Epithelial cell of alveolus of lung (primary cell): ENCODE results near the gene CAMTA2. TPM values are rescaled to one million over a fixed set of nuclear protein-coding genes. Genes with fewer than 3 reads are reported as not detected.

ENCODE experiments used
- total RNA-seq: library from RNA; depleted of rRNA; stranded (reverse); fragments of >200 nt; gene quantifications from 2 replicates; pipeline ENCODE4 v1.2.1, GENCODE V29; 2015

CAMTA2 gene
- total RNA-seq, result 8.9 and 20.3 TPM in 2 replicates

GRCh38 chr17:4986951-4987766, at the start of gene CAMTA2:
Gene CAMTA2 (minus strand): TSS chr17:4987675. CDS start chr17:4986222, 1,453 bp downstream.

GRCh38 chr17:5035315-5035714, 47.8 kb upstream of the CAMTA2 start, which contains the start of gene SLC52A1:
Gene SLC52A1 (minus strand): TSS chr17:5035426. CDS start chr17:5034606, 820 bp downstream.

GRCh38 chr17:4997302-4998026, 10.0 kb upstream of the CAMTA2 start, which contains the start of the genes INCA1 and KIF1C:
Gene INCA1 (minus strand): TSS chr17:4997522. CDS start chr17:4994437, 3,085 bp downstream.
Gene KIF1C (plus strand): TSS chr17:4997950. CDS start chr17:5000247, 2,297 bp downstream.

GRCh38 chr17:4967539-4968485, 19.7 kb downstream of the CAMTA2 start, which contains the start of gene SPAG7:
Gene SPAG7 (minus strand): TSS chr17:4967817. CDS start chr17:4967804, 13 bp downstream.

GRCh38 chr17:4950746-4951204, 36.7 kb downstream of the CAMTA2 start, which contains the start of gene ENO3:
Gene ENO3 (plus strand): TSS chr17:4951119. CDS start chr17:4951830, 711 bp downstream.

GRCh38 chr17:4948166-4948930, 39.1 kb downstream of the CAMTA2 start, which contains the start of gene PFN1:
Gene PFN1 (minus strand): TSS chr17:4948530. CDS start chr17:4948394, 136 bp downstream.

GRCh38 chr17:4939796-4940554, 47.5 kb downstream of the CAMTA2 start, which contains the start of the genes RNF167 and SLC25A11:
Gene RNF167 (plus strand): TSS chr17:4940268. CDS start chr17:4940910, 642 bp downstream.
Gene SLC25A11 (minus strand): TSS chr17:4940046. CDS start chr17:4939910, 136 bp downstream.

GRCh38 chr17:4931963-4932362, 55.5 kb downstream of the CAMTA2 start, which contains the start of gene GP1BA:
Gene GP1BA (plus strand): TSS chr17:4932277. CDS start chr17:4932605, 328 bp downstream.

Other genes with a start within 250 kb of the CAMTA2 start
- 0.72 TPM in 1 of 2 replicates, not detected in the other for gene ZMYND15, start 247.8 kb downstream of the CAMTA2 start, total RNA-seq
- gene CXCL16, start 247.7 kb downstream of the CAMTA2 start, total RNA-seq, result 0.24 and 1.4 TPM in 2 replicates
- gene TM4SF5, start 215.8 kb downstream of the CAMTA2 start, total RNA-seq, result not detected in 2 replicates
- not detected in 2 replicates for gene VMO1, start 201.3 kb downstream of the CAMTA2 start, total RNA-seq
- gene GLTPD2, start 198.7 kb downstream of the CAMTA2 start, total RNA-seq, result not detected in 2 replicates
- 133 and 309 TPM in 2 replicates for gene PSMB6, start 191.5 kb downstream of the CAMTA2 start, total RNA-seq
- gene PLD2, start 180.5 kb downstream of the CAMTA2 start, total RNA-seq, result 11.8 and 17.2 TPM in 2 replicates
- gene MINK1, start 154.3 kb downstream of the CAMTA2 start, total RNA-seq, result 17.5 and 26.3 TPM in 2 replicates
- gene C17orf107, start 88.1 kb downstream of the CAMTA2 start, total RNA-seq, result 0.80 and 7.0 TPM in 2 replicates
- gene CHRNE, start 84.6 kb downstream of the CAMTA2 start, total RNA-seq, result 0.39 TPM in 1 of 2 replicates, not detected in the other
- gene GP1BA, start 55.4 kb downstream of the CAMTA2 start, total RNA-seq, result not detected in 2 replicates
- 52.3 and 67.7 TPM in 2 replicates for gene SLC25A11, start 47.6 kb downstream of the CAMTA2 start, total RNA-seq
- gene RNF167, start 47.4 kb downstream of the CAMTA2 start, total RNA-seq, result 42.0 and 53.0 TPM in 2 replicates
- gene PFN1, start 39.1 kb downstream of the CAMTA2 start, total RNA-seq, result 668 and 1,703 TPM in 2 replicates
- gene ENO3, start 36.6 kb downstream of the CAMTA2 start, total RNA-seq, result 2.6 and 17.2 TPM in 2 replicates
- gene SPAG7, start 19.9 kb downstream of the CAMTA2 start, total RNA-seq, result 59.9 and 68.7 TPM in 2 replicates
- 0.32 and 0.39 TPM in 2 replicates for gene INCA1, start 9.8 kb upstream of the CAMTA2 start, total RNA-seq
- 28.3 and 33.7 TPM in 2 replicates for gene KIF1C, start 10.3 kb upstream of the CAMTA2 start, total RNA-seq
- not detected in 2 replicates for gene SLC52A1, start 47.8 kb upstream of the CAMTA2 start, total RNA-seq
- 1.0 and 1.3 TPM in 2 replicates for gene ZFP3, start 90.8 kb upstream of the CAMTA2 start, total RNA-seq
- gene ZNF232, start 124.2 kb upstream of the CAMTA2 start, total RNA-seq, result 6.9 and 12.4 TPM in 2 replicates
- 0.24 TPM in 1 of 2 replicates, not detected in the other for gene USP6, start 128.4 kb upstream of the CAMTA2 start, total RNA-seq
- 1.8 and 12.4 TPM in 2 replicates for gene ZNF594, start 204.2 kb upstream of the CAMTA2 start, total RNA-seq
- gene SCIMP, start 247.2 kb upstream of the CAMTA2 start, total RNA-seq, result not detected in 2 replicates